HL-60 (cell line): ENCODE data around the gene ADRM1.

Experiments used
- CTCF ChIP-seq: IDR thresholded peaks from one replicate; pipeline ENCODE4 v1.5.1; 2011; ENCODE audit warnings: low read length, control low read depth, inconsistent platforms; ENCODE audit not compliant: insufficient read depth
- POLR2AphosphoS5 ChIP-seq: IDR thresholded peaks from 2 replicates; pipeline ENCODE4 v1.6.1; 2012; ENCODE audit warnings: low read depth

DNA sequence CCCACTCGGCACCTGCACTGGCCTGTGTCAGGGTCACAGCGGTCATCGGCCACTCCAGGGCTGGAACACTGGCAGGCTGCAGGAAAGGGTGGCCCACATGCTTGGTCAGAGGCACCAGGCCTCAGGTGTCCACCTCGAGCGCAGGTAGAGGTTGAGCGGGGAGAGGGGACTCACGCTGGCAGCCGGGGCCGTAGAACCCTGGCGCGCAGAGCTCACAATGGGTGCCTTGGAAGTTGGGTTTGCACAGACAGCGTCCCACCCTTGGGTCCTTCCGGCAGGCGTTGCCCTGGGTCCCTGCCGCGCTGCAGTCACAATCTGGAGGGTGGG lies 35.5 kb downstream of the ADRM1 start:
- TF ChIP-seq CTCF (no peak), POLR2AphosphoS5 (no peak)
